ENCODE data around the gene SPRYD7.

GRCh38 chr13:49925881-49926418 is 10.2 kb downstream of the SPRYD7 start:
- TF ChIP-seq CTCF (IDR thresholded peaks at IDR 0.05; ENCODE audit: control extremely low read depth in 1 of 3, insufficient read depth in 1 of 3, low read depth in 1 of 3, low read length in 3 of 3) (no peak), CHD1 (IDR thresholded peaks at IDR 0.05; ENCODE audit: low read depth, low read length) (no peak), ASH2L (IDR thresholded peaks at IDR 0.05; ENCODE audit: low read length) (no peak), GABPA (IDR thresholded peaks at IDR 0.05; ENCODE audit: borderline replicate concordance, insufficient read depth, low read length) (no peak), BACH1 (IDR thresholded peaks at IDR 0.05; ENCODE audit: low read length) (no peak), SIN3A (conservative IDR thresholded peaks at IDR 0.05 in 1 of 2, IDR thresholded peaks at IDR 0.05 in 1 of 2; ENCODE audit: low read depth in 1 of 2, low read length in 2 of 2) (no peak), POLR2AphosphoS5 (IDR thresholded peaks at IDR 0.05; ENCODE audit: low read depth, low read length) (no peak), RFX5 (IDR thresholded peaks at IDR 0.05; ENCODE audit: borderline replicate concordance, low read depth, low read length) (no peak), TAF1 (IDR thresholded peaks at IDR 0.05; ENCODE audit: low read depth, low read length) (no peak), JUN (IDR thresholded peaks at IDR 0.05; ENCODE audit: low read depth, low read length) (no peak), TCF12 (IDR thresholded peaks at IDR 0.05; ENCODE audit: low read depth, low read length) (no peak), EZH2 (IDR thresholded peaks at IDR 0.05; ENCODE audit: low read depth, low read length, severe bottlenecking) (no peak), POLR2A (IDR thresholded peaks at IDR 0.05; ENCODE audit: control extremely low read depth in 1 of 2, low read depth in 2 of 2, low read length in 2 of 2) (no peak)

All from H1 (cell line).